GM12892 (cell line): ENCODE data around the gene ABHD16B.
A peak's percentile ranks its signal among the peaks of the same experiment; 100 is the strongest.
"Not testable (repeated sequence)": the region's sequence is repeated elsewhere in the genome, so short reads cannot be mapped to it uniquely, and the experiment has no call there.

Experiments
- DNase-seq: peaks from one replicate; pipeline ENCODE4 v3.0.0; 2011; ENCODE audit not compliant: insufficient read length
- FAIRE-seq: peaks from 2 replicates; lab custom pipeline; 2011; peaks lifted over from hg19 to GRCh38; lab: Jason Lieb, UNC
- POLR2A ChIP-seq: IDR thresholded peaks from 2 replicates; pipeline ENCODE4 v1.6.1; 2011; ENCODE audit warnings: low read depth, low read length, control low read depth
- POLR2AphosphoS5 ChIP-seq: IDR thresholded peaks from 2 replicates; pipeline ENCODE4 v1.6.1; 2011; ENCODE audit warnings: low read depth, low read length, control low read depth
- TAF1 ChIP-seq: IDR thresholded peaks from 2 replicates; pipeline ENCODE4 v1.6.1; 2011; ENCODE audit warnings: low read depth, mild to moderate bottlenecking, control low read depth, low read length, borderline replicate concordance

ABHD16B gene

DNA sequence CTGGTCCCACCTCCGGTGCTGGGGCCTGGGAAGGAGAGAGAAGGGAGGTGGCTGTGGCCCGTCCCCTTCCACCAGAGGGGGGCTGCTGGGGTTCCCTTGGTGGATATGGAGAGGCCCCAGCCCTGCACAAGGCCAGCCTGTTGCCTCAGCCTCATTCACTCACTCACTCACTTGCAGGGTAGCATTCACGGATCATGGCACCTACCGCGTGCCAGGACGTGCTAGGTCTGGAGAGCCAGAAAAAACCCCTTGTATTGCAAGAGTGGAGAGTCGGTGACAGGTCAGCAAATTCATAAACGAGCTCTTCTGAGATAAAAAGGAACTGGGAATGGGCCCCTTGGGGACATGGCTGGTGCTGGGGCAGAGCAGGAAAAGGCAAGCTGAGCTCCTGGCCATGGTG, 23.8 kb upstream of the ABHD16B start:
- no peak for FAIRE-seq

DNA sequence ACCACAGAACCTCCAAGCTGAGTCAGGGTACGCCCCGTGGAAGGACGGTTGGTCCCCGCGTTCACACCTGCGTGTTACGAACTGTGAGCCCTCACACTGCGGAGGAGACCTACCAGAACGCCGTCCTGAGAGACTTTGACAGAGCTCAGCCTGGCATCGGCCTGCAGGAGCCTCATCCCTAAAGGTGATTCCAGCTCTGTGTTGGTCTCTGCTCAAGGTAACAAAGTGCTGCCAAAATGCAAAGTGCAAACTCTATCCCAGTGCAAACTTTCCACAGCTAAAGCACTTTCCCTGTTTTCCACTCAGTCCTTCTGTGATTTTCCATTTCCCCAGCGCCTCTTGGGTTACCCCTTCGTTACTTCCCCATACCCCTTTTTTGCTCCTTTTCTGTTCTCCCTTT, 21.7 kb upstream of the ABHD16B start:
- FAIRE-seq (no peak), DNase-seq (no peak)
- TF ChIP-seq POLR2A, result no peak
- TF ChIP-seq TAF1, result no peak
- no peak for TF ChIP-seq POLR2AphosphoS5

More for the DNA sequence above, 23.8 kb upstream of the ABHD16B start:
- no peak for DNase-seq
- TF ChIP-seq TAF1, result no peak
- no peak for TF ChIP-seq POLR2AphosphoS5
- TF ChIP-seq POLR2A, result no peak

DNA sequence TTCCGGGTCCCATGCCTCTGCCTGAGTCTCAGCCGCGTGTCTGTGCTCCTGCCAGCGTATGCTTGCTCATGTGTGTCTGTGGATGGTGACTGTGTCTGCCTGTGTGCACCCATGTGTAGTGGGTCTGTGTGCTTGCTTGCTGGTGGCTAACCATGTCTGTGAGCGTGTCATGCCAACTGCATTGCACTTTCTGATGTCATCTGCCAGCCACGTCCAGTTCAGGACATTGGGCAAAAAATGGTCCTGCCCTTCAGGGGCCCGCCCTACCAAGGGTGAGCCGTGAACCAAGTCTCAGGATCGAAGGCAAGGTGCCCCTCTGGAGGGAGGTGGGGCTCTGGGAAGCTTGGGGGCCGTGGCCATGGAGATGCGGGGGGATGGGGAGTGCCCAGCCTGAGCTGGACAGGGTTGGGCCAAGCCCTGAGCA, 20.9 kb upstream of the ABHD16B start:
- FAIRE-seq (no peak), DNase-seq (no peak)
- no peak for TF ChIP-seq TAF1
- TF ChIP-seq POLR2A, result no peak
- no peak for TF ChIP-seq POLR2AphosphoS5

DNA sequence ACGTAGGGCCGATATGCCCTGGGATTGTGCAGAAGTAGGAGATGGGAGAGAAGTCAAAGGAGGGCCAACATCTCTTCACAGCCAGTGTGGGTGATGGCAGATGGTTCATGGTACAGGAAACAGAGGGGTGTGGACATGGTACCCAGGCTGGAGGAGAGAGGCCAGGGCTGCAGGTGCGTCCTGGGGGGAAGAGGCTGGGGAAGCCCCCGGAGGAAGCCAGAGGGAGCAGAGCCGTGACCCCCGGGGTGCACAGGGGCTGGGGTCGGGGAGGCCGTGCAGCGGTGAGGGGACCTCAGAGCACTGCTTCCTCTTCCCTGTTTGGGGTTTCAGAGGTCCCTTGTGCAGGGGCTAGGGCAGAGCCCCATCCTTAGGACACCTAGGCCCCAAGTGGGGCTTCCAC, 19.0 kb upstream of the ABHD16B start:
- TF ChIP-seq TAF1 (no peak), POLR2AphosphoS5 (no peak), POLR2A (no peak)
- no peak for DNase-seq
- FAIRE-seq, result no peak

DNA sequence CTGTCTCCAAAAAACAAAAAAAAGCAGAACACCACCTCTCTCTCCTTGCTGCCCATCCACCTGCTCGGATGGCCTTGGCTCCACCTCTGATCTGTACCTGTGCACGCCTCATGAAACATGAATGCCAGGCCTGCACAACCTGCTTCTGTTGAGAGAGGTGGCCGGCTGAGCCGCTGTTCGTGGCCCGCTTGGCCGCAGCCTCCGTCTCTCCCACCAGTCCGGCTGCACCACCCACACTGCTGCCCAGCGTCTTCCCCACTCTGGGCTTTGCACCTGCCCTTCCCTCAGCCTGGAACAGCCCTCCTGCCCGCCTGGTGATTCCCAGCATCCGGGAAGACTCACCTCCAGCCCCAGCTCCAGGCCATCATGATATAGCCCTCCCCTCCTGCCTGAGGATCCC, 18.1 kb upstream of the ABHD16B start:
- TF ChIP-seq POLR2A (no peak), POLR2AphosphoS5 (no peak), TAF1 (no peak)
- DNase-seq (no peak), FAIRE-seq (no peak)

DNA sequence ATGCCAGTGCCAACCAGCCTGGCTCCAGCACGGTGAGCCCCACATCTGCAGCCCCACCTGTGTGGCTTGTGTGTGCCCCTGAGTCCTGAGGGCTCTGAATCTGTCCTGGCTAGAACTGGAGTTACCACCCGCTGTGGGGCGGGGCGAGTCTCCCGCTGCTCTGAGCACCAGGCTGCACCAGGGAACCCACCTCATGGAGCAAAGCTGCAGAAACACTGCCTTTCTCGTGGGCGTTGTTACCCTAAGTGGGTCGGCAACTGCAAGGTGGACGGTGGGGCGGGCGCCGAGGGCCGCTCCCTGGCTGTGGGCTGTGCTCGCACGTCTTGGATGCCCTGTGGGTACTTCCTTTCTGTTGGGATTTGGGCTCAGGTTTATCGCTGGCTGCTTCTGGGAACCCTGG, 17.5 kb upstream of the ABHD16B start:
- FAIRE-seq (no peak), DNase-seq (no peak)
- TF ChIP-seq POLR2A, result no peak
- TF ChIP-seq TAF1, result no peak
- no peak for TF ChIP-seq POLR2AphosphoS5

DNA sequence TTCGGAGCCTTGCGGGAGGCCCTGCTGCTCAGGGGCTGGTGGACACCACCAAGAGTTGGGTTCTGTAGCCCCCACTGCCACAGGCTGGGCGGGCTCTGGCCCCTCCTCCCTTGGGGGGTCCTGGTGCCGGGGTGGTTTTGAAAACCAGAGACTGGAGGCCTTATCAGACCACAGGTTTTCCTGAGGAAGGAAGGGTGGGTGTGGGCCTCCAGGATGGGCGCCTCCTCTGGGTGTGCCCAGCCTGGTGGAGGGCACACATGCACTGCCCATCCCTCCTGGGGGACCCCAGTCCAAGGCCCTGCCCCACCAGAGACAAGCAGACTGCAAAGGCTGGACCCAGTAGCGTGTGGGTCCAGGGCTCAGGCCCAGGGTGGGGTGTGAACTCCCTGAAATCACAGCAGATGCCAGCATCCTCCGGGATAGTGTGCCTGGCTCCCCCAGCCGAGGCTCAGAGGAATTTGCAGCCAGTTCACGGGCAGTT, 16.7 kb upstream of the ABHD16B start:
- no peak for FAIRE-seq
- TF ChIP-seq TAF1, result no peak
- no peak for TF ChIP-seq POLR2AphosphoS5
- no peak for TF ChIP-seq POLR2A

DNA sequence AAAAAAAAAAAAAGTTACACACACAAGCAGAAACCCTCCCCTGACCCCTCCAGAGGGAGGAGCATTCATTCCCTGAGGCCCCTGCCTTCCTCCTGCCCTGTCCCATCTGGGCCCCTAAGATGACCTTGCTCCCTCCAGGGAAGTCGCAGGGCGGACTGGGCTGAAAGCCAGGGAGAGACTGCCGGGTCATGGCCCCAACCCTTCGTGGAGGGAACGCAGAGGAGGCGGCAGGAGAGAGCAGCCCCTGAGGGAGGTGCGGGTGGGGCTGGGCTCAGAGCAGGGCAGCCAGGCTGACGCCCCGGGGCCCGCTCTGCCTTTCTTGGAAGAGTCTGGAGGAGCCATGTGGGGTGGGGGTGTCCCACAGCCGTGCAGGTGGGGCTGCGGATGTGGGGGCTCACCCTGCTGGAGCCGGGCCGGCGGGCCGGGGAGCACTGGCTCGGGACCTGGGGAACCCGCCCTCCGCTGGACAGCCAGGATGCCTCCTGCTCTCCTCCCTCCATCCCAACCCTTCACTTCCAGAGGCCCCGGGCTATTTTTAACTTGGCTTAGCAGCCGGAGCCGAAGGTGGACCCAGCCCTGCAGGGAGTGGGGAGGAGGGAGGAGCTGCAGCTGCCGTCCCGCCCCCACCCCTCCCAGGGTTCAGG, 15.0 kb upstream of the ABHD16B start:
- no peak for DNase-seq
- TF ChIP-seq POLR2A (no peak), POLR2AphosphoS5 (no peak), TAF1 (no peak)
- FAIRE-seq, result no peak

More for the DNA sequence above, 16.7 kb upstream of the ABHD16B start:
- no peak for DNase-seq

DNA sequence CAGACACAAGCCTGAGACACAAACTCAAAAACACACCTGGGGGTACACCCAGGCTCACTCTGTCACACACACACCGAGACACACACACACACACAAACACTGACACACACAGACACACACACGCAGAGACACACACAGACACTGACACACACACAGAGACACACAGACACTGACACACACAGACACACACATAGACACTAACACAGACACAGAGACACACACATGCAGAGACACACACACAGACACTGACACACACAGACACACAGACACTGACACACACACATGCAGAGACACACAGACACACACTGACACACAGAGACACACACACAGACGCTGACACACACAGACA, 14.4 kb upstream of the ABHD16B start:
- DNase-seq, result no peak
- FAIRE-seq, result no peak
- no peak for TF ChIP-seq POLR2A
- no peak for TF ChIP-seq TAF1
- no peak for TF ChIP-seq POLR2AphosphoS5

DNA sequence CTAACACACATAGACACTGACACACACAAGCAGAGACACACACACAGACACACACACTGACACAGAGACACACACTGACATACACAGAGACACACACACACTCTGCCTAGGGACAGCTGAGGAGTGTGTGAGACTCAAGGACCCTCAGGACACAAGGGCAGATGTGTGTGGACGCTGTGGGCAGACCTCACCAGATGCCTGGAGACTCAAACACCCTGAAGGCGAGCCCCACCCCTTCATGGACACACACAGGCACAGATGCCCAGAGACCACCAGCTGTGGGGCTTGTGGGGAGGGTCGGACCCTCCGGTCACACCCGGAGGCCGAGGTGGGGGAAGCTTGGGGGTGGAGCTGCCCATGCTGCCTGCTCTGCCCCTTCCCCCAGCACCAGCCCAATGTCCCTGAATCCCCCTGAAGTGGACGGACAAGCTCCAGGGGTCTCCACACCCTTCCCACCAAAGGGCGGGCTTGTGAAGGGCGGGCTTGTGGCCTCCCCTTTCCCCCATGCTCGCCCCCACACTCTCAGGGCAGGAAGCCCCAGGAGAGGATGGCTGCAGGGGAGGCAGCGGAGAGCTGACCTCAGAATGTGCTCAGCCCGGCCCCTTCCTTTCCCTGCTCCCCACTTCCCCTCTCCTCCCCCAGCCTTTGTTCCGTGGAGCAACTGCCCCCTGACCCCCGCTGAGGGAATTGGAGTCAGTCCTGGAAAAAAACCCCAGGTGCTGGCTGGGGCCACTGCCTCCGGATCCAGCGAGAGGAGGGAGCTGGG, 13.9 kb upstream of the ABHD16B start:
- no peak for TF ChIP-seq POLR2A
- no peak for TF ChIP-seq POLR2AphosphoS5
- TF ChIP-seq TAF1, result no peak
- FAIRE-seq (no peak), DNase-seq (no peak)

DNA sequence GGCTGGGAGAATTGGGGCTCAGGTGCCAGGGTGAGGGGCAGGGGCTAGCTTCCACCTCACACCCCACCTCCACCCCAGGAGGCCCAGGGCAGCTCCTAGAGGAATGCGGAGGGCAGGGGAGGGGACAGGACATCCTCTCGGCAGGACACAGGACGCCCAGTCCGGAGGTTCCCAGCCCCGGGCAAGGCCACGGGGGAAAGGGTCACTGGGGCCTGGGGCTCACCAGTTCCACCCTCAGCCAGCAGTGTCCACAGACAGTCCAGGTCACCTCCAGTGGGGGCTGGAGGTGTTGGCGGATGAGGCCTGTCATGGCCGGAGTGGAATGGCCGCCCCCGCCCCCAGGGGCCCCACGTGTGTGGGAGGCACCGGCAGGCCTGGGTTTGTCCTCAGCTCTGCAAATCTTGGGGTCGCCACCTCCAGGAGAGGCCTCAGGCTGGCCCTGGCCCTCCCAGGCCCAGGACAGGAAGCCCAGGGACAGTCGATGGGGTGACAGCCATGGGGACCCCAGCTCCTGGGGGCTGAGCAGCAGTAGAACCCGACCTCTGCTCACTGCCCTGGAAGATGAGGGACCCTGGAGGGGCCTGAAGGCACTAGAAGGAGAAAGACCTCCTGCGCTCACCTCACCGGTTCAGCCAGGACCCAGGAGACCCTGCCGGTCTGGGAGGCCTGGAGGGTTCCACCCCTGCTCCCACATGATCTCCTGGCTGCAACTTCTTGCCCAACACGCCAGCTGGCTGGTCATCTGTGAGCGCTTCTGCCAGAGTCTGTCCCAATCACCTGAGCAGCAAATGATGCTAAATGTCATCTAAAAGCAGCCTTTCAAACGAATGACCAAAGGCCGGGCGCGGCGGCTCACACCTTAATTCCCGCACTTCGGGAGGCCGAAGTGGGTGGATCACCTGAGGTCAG, 13.0 kb upstream of the ABHD16B start:
- TF ChIP-seq POLR2A, result no peak
- no peak for TF ChIP-seq TAF1
- TF ChIP-seq POLR2AphosphoS5, result no peak
- DNase-seq, result no peak
- FAIRE-seq, result no peak

DNA sequence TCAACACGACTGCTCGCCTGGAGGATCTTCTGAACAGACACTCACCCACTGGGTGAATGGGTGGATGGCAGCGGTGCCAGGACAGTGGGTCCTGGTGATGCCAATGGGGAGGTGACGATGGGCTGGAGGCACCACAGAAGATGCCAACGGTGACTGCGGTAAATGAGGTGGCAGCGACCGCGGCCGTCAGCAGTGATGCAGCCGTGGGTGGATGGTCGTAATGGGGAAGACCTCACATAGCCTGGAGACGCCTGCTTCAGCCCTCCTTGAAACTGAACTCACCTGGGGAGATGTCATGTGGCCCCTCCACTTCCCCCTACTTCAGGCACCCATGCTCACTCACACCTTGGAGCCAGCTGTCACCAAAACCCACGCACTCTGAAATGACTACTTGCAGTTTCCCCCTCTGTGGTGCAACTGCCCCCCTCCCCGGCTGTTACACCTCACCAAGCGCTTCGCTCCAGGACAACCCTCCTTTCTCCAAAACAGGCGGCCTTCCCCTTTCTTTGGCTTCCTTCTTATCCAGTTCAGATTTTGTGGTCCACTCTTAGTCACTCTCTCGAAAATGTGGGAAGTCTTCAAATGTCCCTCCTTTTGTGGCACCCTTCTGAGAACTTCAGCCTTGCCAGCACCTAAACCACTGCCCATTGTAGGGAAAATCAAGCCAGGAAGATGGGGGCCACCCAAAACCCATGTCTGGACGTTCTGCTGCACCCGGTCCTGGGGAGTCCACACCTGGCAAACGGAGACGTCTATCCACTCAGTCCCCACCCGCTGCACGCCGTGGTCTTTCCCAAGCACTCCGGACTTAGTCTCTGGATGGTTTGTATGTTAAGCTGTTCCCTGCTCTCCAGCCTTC, 10.4 kb upstream of the ABHD16B start:
- peak; percentile 81 for FAIRE-seq
- TF ChIP-seq TAF1, result no peak
- peak; percentile 56; the same call in 1 of the 2 replicates for TF ChIP-seq POLR2AphosphoS5
- no peak for TF ChIP-seq POLR2A
- DNase-seq, result peak; percentile 96

DNA sequence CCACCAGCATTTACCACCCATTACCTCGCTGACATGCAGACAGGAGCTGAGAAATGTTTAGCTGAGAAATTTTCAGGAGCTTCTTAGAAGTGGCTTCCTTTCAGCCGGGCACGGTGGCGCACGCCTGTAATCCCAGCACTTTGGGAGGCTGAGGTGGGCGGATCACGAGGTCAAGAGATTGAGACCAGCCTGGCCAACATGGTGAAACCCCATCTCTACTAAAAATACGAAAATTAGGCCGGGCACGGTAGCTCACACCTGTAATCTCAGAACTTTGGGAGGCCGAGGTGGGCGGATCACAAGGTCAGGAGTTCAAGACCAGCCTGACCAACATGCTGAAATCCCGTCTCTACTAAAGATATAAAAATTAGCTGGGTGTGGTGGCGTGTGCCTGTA, 9.8 kb upstream of the ABHD16B start:
- FAIRE-seq, DNase-seq: not testable (repeated sequence)

DNA sequence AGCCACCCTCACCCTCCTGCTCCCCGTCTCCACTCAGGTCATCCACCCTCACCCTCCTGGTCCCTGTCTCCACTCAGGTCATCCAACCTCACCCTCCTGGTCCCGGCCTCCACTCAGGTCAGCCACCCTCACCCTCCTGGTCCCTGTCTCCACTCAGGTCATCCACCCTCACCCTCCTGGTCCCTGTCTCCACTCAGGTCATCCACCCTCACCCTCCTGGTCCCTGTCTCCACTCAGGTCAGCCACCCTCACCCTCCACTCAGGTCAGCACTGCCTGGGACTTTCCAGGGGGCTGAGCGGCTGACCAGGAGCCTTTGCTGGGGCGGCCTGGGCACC, 7.6 kb upstream of the ABHD16B start:
- DNase-seq, result not testable (repeated sequence)
- FAIRE-seq, result peak; percentile 36
